Loucy (cell line): ENCODE results near the gene SDF2L1.

Experiments
- CTCF ChIP-seq: fragments of 200-600 bp; sonication (generic); conservative IDR thresholded peaks from 2 replicates; pipeline ENCODE4 v1.5.1; 2014; ENCODE audit warnings: mild to moderate bottlenecking, antibody characterized with exemption, low read length
- EZH2phosphoT487 ChIP-seq: fragments of 200-600 bp; IDR thresholded peaks from 2 replicates; pipeline ENCODE4 v1.6.1; 2018; ENCODE audit warnings: antibody characterized with exemption, mild to moderate bottlenecking, moderate library complexity, borderline replicate concordance

- TF ChIP-seq CTCF (no peak), EZH2phosphoT487 (no peak)
These were observed 8.0 kb upstream of the SDF2L1 start for GRCh38 chr22:21634081-21634480.
